ENCODE results near the gene CRIM1. TPM values are rescaled to one million over a fixed set of nuclear protein-coding genes. Genes with fewer than 3 reads are reported as not detected.

CRIM1 gene
- total and polyA plus RNA-seq, 2 donors (not counting 1 experiment from before 2014, with no cell fraction given) = 364 to 661 TPM

DNA sequence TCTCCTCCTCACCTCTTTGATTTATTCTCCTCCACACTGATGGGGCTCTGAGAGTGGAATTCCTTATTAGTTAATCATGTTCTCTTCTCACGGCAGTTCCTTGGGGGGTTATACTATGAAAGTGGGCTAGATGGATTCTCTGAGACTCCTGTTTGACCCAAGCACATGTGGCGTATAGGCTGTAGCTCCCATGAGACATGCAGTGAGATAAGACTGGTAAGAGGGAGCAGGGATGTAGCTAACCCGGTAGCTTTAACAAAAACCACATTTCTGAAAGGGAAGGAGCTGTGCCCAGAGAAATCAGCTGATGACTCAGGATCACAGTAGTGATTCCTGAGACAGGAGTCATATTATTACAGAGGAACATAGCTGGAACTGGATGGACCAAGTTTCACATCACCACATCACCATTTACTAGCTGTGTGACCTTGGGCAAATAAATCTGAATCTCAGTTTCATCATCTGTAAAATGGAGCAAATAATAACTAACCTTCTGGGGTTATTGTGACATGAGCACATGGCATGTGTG lies 82.9 kb downstream of the CRIM1 start:
- Histone ChIP-seq H2AFZ (ENCODE audit: low read length) (no peak overlapping the region), H3K27ac (ENCODE audit: insufficient read depth, low read length) (peak overlapping the region; percentile 76), H3K9ac (ENCODE audit: insufficient read depth, low read length) (no peak overlapping the region), H3K4me1 (ENCODE audit: control insufficient read depth, extremely low read depth, insufficient read depth, low read length) (peaks cover 26% of the 10 kb centered on the region), H3K36me3 (ENCODE audit: control insufficient read depth, insufficient read depth, low read length) (peaks cover 12% of the 10 kb centered on the region), H3K9me3 (ENCODE audit: control insufficient read depth, insufficient read depth, low read depth, low read length) (no peaks in the 10 kb centered on the region), H3K27me3 (ENCODE audit: control insufficient read depth, insufficient read depth, low read length) (no peaks in the 10 kb centered on the region), H3K4me2 (ENCODE audit: extremely low read depth, insufficient read depth, low read length) (peak overlapping the region; percentile 36), H3K4me3 (replicated peaks in 1 of 4; ENCODE audit: control extremely low read depth in 1 of 4, insufficient read depth in 1 of 4, low read depth in 3 of 4, low read length in 4 of 4) (no peak overlapping the region), H4K20me1 (ENCODE audit: control insufficient read depth, extremely low read depth, insufficient read depth, low read length) (no peaks in the 10 kb centered on the region), H3K79me2 (ENCODE audit: control insufficient read depth, insufficient read depth, low read length) (peaks cover 73% of the 10 kb centered on the region)
- TF ChIP-seq EZH2 (IDR thresholded peaks at IDR 0.05; ENCODE audit: low read length, missing control alignments) = no peak
- TF ChIP-seq CTCF (conservative IDR thresholded peaks at IDR 0.05 in 1 of 2, IDR thresholded peaks at IDR 0.05 in 1 of 2; ENCODE audit: low read depth in 1 of 2, low read length in 2 of 2) = no peak
- peak; percentile 96 to 99 for DNase-seq (ENCODE audit: low read depth in 2 of 2)

- DNase-seq (ENCODE audit: low read depth in 2 of 2) = no peak
- H3K4me1 ChIP-seq (ENCODE audit: control insufficient read depth, extremely low read depth, insufficient read depth, low read length) = peaks cover 24% of the 10 kb centered on the region
- no peaks in the 10 kb centered on the region for H4K20me1 ChIP-seq (ENCODE audit: control insufficient read depth, extremely low read depth, insufficient read depth, low read length)
- H3K27ac ChIP-seq (ENCODE audit: insufficient read depth, low read length) = peak overlapping the region; percentile 76
- TF ChIP-seq CTCF (conservative IDR thresholded peaks at IDR 0.05 in 1 of 2, IDR thresholded peaks at IDR 0.05 in 1 of 2; ENCODE audit: low read depth in 1 of 2, low read length in 2 of 2) = no peak
- TF ChIP-seq EZH2 (IDR thresholded peaks at IDR 0.05; ENCODE audit: low read length, missing control alignments) = no peak
- no peaks in the 10 kb centered on the region for H3K27me3 ChIP-seq (ENCODE audit: control insufficient read depth, insufficient read depth, low read length)
- no peaks in the 10 kb centered on the region for H3K9me3 ChIP-seq (ENCODE audit: control insufficient read depth, insufficient read depth, low read depth, low read length)
- peaks cover 75% of the 10 kb centered on the region for H3K79me2 ChIP-seq (ENCODE audit: control insufficient read depth, insufficient read depth, low read length)
- H3K4me2 ChIP-seq (ENCODE audit: extremely low read depth, insufficient read depth, low read length) = no peak overlapping the region
- no peak overlapping the region for H3K9ac ChIP-seq (ENCODE audit: insufficient read depth, low read length)
- H3K36me3 ChIP-seq (ENCODE audit: control insufficient read depth, insufficient read depth, low read length) = peaks cover 12% of the 10 kb centered on the region
- no peak overlapping the region for H3K4me3 ChIP-seq (replicated peaks in 1 of 4; ENCODE audit: control extremely low read depth in 1 of 4, insufficient read depth in 1 of 4, low read depth in 3 of 4, low read length in 4 of 4)
- no peak overlapping the region for H2AFZ ChIP-seq (ENCODE audit: low read length)
Measured at GRCh38 chr2:36439084-36439483, 83.5 kb downstream of the CRIM1 start.

GRCh38 chr2:36441065-36441625 lies 85.6 kb downstream of the CRIM1 start:
- Histone ChIP-seq H3K79me2 (ENCODE audit: control insufficient read depth, insufficient read depth, low read length) (peaks cover 71% of the 10 kb centered on the region), H3K4me3 (replicated peaks in 1 of 4; ENCODE audit: control extremely low read depth in 1 of 4, insufficient read depth in 1 of 4, low read depth in 3 of 4, low read length in 4 of 4) (peak overlapping the region in 1 of 4 experiments; percentile 29), H4K20me1 (ENCODE audit: control insufficient read depth, extremely low read depth, insufficient read depth, low read length) (no peaks in the 10 kb centered on the region), H3K4me1 (ENCODE audit: control insufficient read depth, extremely low read depth, insufficient read depth, low read length) (peaks cover 21% of the 10 kb centered on the region), H3K9me3 (ENCODE audit: control insufficient read depth, insufficient read depth, low read depth, low read length) (no peaks in the 10 kb centered on the region), H3K9ac (ENCODE audit: insufficient read depth, low read length) (peak overlapping the region; percentile 43), H3K27ac (ENCODE audit: insufficient read depth, low read length) (peak overlapping the region; percentile 83), H3K4me2 (ENCODE audit: extremely low read depth, insufficient read depth, low read length) (peak overlapping the region; percentile 51), H3K36me3 (ENCODE audit: control insufficient read depth, insufficient read depth, low read length) (peaks cover 20% of the 10 kb centered on the region), H3K27me3 (ENCODE audit: control insufficient read depth, insufficient read depth, low read length) (no peaks in the 10 kb centered on the region), H2AFZ (ENCODE audit: low read length) (no peak overlapping the region)
- no peak for TF ChIP-seq EZH2 (IDR thresholded peaks at IDR 0.05; ENCODE audit: low read length, missing control alignments)
- no peak for TF ChIP-seq CTCF (conservative IDR thresholded peaks at IDR 0.05 in 1 of 2, IDR thresholded peaks at IDR 0.05 in 1 of 2; ENCODE audit: low read depth in 1 of 2, low read length in 2 of 2)
- no peak for DNase-seq (ENCODE audit: low read depth in 2 of 2)

Measured in fibroblast of lung (primary cell).